ENCODE data around the gene SNX13.

DNA sequence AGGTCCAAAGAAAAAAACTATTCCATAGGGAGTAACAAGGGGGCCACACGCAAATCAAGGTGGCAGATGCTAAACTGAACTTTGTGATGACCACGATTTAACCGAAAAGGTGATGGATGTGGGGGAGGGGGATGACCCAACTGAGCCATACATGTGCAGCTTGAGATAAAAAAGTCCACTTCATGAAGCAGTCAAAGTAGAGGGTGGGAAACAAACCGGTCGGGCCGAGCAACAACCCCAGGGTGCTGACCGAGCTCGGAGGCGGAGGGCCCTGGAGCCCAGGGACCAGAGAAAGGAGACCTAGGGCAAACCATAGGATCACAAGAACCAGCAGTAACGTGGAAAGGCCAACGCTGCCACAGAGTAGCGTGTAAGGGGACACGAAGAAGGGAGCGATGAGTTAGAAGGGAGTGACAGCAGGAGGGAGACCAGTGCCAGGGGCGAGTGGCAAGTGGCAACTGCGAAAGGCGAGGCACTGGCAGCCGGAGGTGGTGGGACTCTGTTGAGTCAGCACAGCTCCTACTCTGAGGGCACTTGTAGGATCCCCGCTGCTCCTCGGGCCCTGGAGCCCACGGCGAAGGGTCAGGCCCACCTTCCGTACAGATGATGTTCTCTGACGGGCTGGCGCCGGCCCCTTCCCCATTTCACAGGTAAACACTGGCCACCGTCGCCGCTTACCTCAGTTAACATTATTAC is 540 bp downstream of the SNX13 start:
- no peak for TF ChIP-seq POLR2A (IDR thresholded peaks at IDR 0.05; ENCODE audit: low read length)
- TF ChIP-seq, protein P1, sequence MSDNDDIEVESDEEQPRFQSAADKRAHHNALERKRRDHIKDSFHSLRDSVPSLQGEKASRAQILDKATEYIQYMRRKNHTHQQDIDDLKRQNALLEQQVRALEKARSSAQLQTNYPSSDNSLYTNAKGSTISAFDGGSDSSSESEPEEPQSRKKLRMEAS (IDR thresholded peaks at IDR 0.05) = no peak
- TF ChIP-seq, protein P2, sequence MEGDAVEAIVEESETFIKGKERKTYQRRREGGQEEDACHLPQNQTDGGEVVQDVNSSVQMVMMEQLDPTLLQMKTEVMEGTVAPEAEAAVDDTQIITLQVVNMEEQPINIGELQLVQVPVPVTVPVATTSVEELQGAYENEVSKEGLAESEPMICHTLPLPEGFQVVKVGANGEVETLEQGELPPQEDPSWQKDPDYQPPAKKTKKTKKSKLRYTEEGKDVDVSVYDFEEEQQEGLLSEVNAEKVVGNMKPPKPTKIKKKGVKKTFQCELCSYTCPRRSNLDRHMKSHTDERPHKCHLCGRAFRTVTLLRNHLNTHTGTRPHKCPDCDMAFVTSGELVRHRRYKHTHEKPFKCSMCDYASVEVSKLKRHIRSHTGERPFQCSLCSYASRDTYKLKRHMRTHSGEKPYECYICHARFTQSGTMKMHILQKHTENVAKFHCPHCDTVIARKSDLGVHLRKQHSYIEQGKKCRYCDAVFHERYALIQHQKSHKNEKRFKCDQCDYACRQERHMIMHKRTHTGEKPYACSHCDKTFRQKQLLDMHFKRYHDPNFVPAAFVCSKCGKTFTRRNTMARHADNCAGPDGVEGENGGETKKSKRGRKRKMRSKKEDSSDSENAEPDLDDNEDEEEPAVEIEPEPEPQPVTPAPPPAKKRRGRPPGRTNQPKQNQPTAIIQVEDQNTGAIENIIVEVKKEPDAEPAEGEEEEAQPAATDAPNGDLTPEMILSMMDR (IDR thresholded peaks at IDR 0.05) = no peak
- TF ChIP-seq SREBF2 (IDR thresholded peaks at IDR 0.05) = no peak
- TF ChIP-seq, protein P3, sequence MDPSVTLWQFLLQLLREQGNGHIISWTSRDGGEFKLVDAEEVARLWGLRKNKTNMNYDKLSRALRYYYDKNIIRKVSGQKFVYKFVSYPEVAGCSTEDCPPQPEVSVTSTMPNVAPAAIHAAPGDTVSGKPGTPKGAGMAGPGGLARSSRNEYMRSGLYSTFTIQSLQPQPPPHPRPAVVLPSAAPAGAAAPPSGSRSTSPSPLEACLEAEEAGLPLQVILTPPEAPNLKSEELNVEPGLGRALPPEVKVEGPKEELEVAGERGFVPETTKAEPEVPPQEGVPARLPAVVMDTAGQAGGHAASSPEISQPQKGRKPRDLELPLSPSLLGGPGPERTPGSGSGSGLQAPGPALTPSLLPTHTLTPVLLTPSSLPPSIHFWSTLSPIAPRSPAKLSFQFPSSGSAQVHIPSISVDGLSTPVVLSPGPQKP (IDR thresholded peaks at IDR 0.05; ENCODE audit: low read depth, low read length) = no peak
- no peak for TF ChIP-seq TFCP2L1 (CRISPR knock-in tag; IDR thresholded peaks at IDR 0.05)
- TF ChIP-seq MAZ (IDR thresholded peaks at IDR 0.05; ENCODE audit: borderline replicate concordance, low read depth, low read length) = no peak
- no peak for TF ChIP-seq EP300 (IDR thresholded peaks at IDR 0.05)
- no peak for TF ChIP-seq NPAS2 (CRISPR knock-in tag; IDR thresholded peaks at IDR 0.05; ENCODE audit: borderline replicate concordance)
- no peak for TF ChIP-seq CBX8 (IDR thresholded peaks at IDR 0.05)

All from A549 (cell line).